NCI-H524 (cell line): ENCODE data around the gene CHTOP.

Source experiments
- DNase-seq, 2 experiments: peaks; one replicate each; lab custom pipeline; 2025; lab: John Stamatoyannopoulos, UW

CHTOP gene

DNA sequence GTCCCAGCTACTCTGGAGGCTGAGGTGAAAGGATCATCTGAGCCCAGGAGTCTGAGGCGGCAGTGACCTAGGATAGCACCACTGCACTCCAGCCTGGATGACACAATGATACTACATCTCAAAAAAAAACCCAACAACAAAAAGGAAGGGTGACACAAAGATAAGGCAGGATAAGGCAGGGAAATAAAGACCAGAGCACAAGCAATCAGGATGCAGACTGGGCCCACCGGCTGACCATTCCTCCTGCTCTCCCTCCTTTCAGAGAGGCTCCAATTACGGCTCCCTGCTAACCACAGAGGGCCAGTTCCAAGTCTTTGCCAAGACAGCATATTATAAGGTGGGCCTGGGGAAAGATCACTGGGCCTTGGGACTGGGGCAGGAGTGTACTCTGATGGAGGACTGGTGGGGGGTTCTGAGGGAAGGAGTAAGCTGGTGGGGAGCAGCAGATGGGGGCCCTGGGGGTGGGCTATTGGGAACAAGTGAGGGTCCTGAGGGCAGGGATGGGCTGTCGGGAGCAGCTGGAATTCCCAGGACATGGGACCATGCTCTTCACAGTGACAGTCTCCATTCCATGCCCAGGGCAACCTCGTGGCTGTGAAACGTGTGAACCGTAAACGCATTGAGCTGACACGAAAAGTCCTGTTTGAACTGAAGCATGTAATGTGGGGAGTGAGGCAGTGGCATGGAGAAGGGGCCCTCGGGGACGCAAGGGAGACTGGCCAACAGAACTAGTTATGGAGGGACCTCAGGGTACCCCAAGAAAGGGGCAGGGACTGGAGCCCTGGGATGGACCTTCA lies 51.9 kb downstream of the CHTOP start:
- no peak for DNase-seq

DNA sequence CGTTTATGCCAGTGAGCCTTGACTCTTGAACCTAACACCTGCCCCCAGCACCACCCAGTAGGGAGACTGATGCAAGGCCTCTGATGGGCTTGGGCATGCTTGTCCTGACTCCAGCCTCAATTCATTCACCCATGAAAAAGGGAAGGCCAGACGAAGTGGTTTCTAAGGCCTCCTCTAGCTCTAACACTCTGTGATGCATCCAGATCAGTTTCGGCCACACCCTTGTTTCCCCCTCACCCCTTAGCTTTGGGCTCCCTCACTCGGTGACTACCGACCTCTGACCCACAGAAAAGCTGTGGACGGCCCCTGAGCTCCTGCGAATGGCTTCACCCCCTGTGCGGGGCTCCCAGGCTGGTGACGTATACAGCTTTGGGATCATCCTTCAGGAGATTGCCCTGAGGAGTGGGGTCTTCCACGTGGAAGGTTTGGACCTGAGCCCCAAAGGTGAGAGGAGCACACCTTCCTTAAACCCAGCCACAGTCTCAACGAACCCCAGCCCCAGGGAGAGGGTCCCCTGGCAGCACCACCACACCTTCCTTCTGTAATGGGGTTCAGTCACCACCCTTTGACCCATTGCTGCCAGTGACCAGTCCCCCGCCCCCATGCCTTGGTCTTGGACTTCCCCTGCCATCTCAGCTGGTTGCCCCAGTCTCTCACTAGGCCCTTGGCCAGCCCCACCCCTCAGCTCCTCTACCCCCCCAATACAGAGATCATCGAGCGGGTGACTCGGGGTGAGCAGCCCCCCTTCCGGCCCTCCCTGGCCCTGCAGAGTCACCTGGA lies 53.7 kb downstream of the CHTOP start:
- no peak for DNase-seq

DNA sequence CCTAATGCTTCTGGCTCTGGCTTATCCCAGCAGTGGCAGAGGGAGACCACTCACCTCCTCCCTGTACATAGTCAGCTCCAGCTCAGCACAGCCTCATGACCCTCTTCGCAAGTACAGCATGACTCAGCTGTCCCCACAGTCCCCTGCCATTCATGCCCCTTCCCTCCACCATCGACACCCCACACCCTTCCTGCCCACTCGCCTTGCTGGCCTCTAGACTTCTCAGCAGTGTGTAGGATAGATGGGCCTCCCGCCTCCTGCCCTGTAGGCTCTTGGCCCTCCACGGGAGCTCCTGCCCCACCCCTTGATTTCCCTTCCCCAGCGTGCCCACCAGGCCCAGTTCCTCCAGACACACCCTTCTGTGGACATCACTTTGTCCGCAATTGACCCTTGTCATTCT lies 54.4 kb downstream of the CHTOP start:
- no peak for DNase-seq

DNA sequence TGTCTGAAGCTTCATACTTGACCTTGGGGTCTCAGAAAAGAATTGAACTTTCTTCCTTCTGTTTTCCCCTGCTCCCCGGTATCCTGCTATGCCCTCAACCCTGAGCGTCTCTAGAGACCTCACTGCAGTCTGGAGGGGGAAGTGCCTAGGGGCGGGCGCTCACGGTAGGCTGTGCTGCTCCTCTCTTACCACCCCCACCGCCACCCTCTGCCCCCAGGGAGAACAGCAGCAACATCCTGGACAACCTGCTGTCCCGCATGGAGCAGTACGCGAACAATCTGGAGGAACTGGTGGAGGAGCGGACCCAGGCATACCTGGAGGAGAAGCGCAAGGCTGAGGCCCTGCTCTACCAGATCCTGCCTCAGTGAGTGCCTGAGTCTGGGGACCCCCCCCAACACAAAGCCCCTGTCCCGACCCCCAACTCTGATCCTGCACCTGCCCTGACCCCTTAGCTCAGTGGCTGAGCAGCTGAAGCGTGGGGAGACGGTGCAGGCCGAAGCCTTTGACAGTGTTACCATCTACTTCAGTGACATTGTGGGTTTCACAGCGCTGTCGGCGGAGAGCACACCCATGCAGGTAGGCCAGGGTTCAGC lies 55.0 kb downstream of the CHTOP start:
- DNase-seq = no peak

DNA sequence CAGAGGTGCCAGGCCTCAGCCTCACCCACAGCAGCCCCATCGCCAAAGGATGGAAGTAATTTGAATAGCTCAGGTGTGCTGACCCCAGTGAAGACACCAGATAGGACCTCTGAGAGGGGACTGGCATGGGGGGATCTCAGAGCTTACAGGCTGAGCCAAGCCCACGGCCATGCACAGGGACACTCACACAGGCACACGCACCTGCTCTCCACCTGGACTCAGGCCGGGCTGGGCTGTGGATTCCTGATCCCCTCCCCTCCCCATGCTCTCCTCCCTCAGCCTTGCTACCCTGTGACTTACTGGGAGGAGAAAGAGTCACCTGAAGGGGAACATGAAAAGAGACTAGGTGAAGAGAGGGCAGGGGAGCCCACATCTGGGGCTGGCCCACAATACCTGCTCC lies 59.6 kb downstream of the CHTOP start:
- no peak for DNase-seq
